Measurements from ENCODE around the gene PLCD3.

PLCD3 gene, protein sequence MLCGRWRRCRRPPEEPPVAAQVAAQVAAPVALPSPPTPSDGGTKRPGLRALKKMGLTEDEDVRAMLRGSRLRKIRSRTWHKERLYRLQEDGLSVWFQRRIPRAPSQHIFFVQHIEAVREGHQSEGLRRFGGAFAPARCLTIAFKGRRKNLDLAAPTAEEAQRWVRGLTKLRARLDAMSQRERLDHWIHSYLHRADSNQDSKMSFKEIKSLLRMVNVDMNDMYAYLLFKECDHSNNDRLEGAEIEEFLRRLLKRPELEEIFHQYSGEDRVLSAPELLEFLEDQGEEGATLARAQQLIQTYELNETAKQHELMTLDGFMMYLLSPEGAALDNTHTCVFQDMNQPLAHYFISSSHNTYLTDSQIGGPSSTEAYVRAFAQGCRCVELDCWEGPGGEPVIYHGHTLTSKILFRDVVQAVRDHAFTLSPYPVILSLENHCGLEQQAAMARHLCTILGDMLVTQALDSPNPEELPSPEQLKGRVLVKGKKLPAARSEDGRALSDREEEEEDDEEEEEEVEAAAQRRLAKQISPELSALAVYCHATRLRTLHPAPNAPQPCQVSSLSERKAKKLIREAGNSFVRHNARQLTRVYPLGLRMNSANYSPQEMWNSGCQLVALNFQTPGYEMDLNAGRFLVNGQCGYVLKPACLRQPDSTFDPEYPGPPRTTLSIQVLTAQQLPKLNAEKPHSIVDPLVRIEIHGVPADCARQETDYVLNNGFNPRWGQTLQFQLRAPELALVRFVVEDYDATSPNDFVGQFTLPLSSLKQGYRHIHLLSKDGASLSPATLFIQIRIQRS

GRCh38 chr17:45132320-45132571 lies at the start of gene PLCD3:
Gene PLCD3 (minus strand): TSS chr17:45132515. CDS start chr17:45132410, 105 bp downstream.
- Histone ChIP-seq H3K27me3 (ENCODE audit: control insufficient read depth, insufficient read depth, low read length) (no peaks in the 10 kb centered on the region), H3K9me3 (ENCODE audit: control insufficient read depth, insufficient read depth, low read length) (no peaks in the 10 kb centered on the region), H3K4me1 (ENCODE audit: control insufficient read depth, insufficient read depth, low read length) (peaks cover 4% of the 10 kb centered on the region), H3K36me3 (ENCODE audit: control insufficient read depth, insufficient read depth, low read length) (peaks cover 2% of the 10 kb centered on the region), H3K9ac (ENCODE audit: low read depth, low read length) (no peak within 1 kb of the TSS), H3K4me3 (ENCODE audit: low read depth, low read length) (peak within 1 kb of the TSS; percentile 78)

DNA sequence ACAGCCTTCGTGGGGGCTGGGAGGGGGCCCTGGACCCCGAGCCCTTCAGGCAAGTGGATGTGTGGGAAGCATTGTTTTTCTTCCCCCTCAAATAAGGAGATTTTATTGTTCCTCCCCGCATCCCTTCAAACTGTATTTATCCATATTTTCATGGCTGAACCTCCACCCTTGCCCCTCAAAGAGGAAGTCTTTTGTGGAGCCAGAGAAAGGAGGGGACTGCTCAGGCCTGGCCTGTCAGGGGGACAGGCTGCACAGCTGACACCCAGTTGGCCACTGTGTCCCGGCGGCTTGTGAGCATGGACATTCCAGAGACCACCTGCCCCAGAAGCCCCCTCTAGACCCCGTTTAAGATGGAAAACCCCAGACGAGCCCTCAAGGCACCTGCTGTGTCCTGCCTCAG lies 45.2 kb upstream of the PLCD3 start:
- H3K4me1 ChIP-seq (ENCODE audit: control insufficient read depth, insufficient read depth, low read length): peaks cover 5% of the 10 kb centered on the region
- no peaks in the 10 kb centered on the region for H3K27me3 ChIP-seq (ENCODE audit: control insufficient read depth, insufficient read depth, low read length)
- no peaks in the 10 kb centered on the region for H3K36me3 ChIP-seq (ENCODE audit: control insufficient read depth, insufficient read depth, low read length)
- H3K9ac ChIP-seq (ENCODE audit: low read depth, low read length): no peak overlapping the region
- H3K4me3 ChIP-seq (ENCODE audit: low read depth, low read length): no peak overlapping the region
- no peaks in the 10 kb centered on the region for H3K9me3 ChIP-seq (ENCODE audit: control insufficient read depth, insufficient read depth, low read length)

- H3K27me3 ChIP-seq (ENCODE audit: control insufficient read depth, insufficient read depth, low read length): no peaks in the 10 kb centered on the region
- H3K4me3 ChIP-seq (ENCODE audit: low read depth, low read length): no peak overlapping the region
- no peaks in the 10 kb centered on the region for H3K9me3 ChIP-seq (ENCODE audit: control insufficient read depth, insufficient read depth, low read length)
- no peaks in the 10 kb centered on the region for H3K36me3 ChIP-seq (ENCODE audit: control insufficient read depth, insufficient read depth, low read length)
- no peak overlapping the region for H3K9ac ChIP-seq (ENCODE audit: low read depth, low read length)
- peaks cover 20% of the 10 kb centered on the region for H3K4me1 ChIP-seq (ENCODE audit: control insufficient read depth, insufficient read depth, low read length)
Observed at GRCh38 chr17:45175759-45176115, 43.4 kb upstream of the PLCD3 start.

DNA sequence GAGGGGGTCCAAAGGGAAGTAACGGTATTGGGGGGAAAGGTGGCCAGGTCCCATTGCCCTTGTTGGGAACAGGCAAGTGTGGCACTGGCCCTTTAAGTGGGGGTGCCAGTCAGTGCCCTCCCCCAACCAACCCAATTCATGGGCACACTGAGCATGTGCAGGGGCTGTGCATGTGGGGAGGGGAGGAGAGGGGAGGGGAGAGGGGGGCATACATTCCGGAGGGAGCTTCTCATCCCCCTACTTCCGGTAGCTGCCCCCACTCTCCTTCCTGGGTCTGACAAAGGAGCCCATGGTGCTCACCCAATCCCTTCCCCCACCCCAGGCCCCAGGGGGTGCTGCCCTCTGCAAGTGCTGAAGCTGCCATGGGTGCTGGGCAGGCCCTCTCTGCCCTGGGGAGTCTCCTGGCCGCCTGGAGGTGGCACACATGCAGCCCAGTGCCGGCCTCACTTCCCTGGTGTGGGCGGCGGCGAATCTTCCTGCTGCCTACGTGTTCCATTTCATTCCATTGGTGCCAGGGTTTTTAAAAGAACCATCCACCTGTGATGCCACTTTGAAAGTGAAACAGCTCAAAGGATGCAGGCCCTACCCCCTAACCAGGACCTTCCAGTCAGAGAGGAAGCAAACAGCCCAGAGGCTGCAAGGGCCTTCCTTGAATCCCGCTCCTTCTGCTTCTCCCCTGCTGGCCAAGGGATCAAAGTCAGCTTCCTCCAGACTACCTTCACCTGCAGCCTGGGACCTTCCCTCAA lies 40.4 kb upstream of the PLCD3 start:
- Histone ChIP-seq H3K4me1 (ENCODE audit: control insufficient read depth, insufficient read depth, low read length) (peaks cover 25% of the 10 kb centered on the region), H3K9me3 (ENCODE audit: control insufficient read depth, insufficient read depth, low read length) (no peaks in the 10 kb centered on the region), H3K4me3 (ENCODE audit: low read depth, low read length) (peak overlapping the region; percentile 22)

GRCh38 chr17:45172232-45172540 lies 39.9 kb upstream of the PLCD3 start:
- no peaks in the 10 kb centered on the region for H3K9me3 ChIP-seq (ENCODE audit: control insufficient read depth, insufficient read depth, low read length)
- peak overlapping the region; percentile 65 for H3K9ac ChIP-seq (ENCODE audit: low read depth, low read length)
- peaks cover 25% of the 10 kb centered on the region for H3K4me1 ChIP-seq (ENCODE audit: control insufficient read depth, insufficient read depth, low read length)
- H3K27me3 ChIP-seq (ENCODE audit: control insufficient read depth, insufficient read depth, low read length): no peaks in the 10 kb centered on the region
- H3K36me3 ChIP-seq (ENCODE audit: control insufficient read depth, insufficient read depth, low read length): peaks cover 2% of the 10 kb centered on the region
- peak overlapping the region; percentile 22 for H3K4me3 ChIP-seq (ENCODE audit: low read depth, low read length)

More for the DNA sequence above, 40.4 kb upstream of the PLCD3 start:
- Histone ChIP-seq H3K9ac (ENCODE audit: low read depth, low read length) (no peak overlapping the region), H3K36me3 (ENCODE audit: control insufficient read depth, insufficient read depth, low read length) (peaks cover 2% of the 10 kb centered on the region), H3K27me3 (ENCODE audit: control insufficient read depth, insufficient read depth, low read length) (no peaks in the 10 kb centered on the region)

DNA sequence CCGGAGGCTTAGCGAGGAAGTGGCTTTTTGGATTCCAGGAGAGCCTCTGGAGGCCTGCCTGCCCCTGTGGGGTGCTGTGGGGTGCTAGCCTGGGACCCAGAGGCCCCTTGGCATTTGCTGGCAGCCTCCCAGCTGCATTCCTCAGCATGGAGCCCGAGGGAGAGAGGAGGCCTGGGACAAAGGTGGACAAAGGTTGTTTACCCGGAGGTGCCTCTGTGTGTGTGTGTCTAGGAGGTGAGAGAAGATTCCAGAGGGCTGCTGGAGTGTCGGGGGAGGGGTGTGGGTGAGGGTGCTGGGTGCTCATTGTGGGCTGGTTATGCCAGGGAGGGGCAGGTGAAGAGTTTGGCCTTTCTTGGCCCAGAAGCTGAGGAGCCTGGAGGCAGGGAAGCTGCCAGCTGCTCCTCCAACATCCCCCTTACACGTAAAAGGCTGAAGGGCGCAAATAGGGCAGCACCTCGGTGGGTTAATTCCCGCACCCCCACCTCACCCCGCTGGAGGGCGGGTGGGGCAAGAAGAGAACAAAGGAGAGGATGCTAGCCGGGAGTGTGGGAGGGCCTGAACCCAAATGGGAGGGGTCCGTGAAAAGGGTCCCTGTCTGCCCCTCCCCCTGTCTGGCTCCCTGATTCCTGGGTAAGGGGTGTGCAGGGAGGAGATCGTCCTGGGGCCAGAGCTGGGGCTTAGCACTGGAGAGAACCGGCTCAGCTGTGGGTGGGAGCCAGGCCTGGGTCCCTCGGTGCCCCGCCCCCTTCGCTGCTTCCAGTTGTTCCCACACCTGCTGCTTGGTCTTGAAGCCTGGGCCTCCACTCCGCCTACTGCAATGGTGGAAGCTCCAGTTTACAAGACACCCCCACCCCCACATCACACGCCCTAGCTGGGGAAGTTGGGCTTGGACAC lies 39.3 kb upstream of the PLCD3 start:
- peaks cover 2% of the 10 kb centered on the region for H3K36me3 ChIP-seq (ENCODE audit: control insufficient read depth, insufficient read depth, low read length)
- H3K4me3 ChIP-seq (ENCODE audit: low read depth, low read length): peak overlapping the region; percentile 22
- no peaks in the 10 kb centered on the region for H3K9me3 ChIP-seq (ENCODE audit: control insufficient read depth, insufficient read depth, low read length)
- H3K9ac ChIP-seq (ENCODE audit: low read depth, low read length): peak overlapping the region; percentile 65
- H3K27me3 ChIP-seq (ENCODE audit: control insufficient read depth, insufficient read depth, low read length): no peaks in the 10 kb centered on the region
- peaks cover 25% of the 10 kb centered on the region for H3K4me1 ChIP-seq (ENCODE audit: control insufficient read depth, insufficient read depth, low read length)

DNA sequence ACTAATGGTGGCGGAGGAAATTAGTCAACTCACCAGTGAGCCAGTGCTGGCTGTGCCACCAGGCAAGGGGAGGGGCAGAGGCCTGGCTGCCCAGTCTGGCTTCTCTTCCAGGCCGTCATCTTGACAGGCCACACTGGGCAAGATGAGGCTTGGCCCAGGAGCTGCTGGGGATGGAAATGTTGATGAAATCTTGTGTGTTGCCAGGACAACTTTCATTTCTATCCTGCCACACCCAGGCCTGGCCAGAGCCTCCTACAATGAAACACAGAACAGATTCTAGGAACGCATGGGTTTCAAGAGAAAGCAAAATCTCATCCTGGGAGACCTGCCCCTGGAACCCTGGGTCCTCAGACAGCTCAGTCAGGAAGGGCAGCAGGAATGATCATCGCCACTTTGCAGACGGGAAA lies 38.6 kb upstream of the PLCD3 start:
- Histone ChIP-seq H3K36me3 (ENCODE audit: control insufficient read depth, insufficient read depth, low read length) (peaks cover 2% of the 10 kb centered on the region), H3K4me1 (ENCODE audit: control insufficient read depth, insufficient read depth, low read length) (peaks cover 25% of the 10 kb centered on the region), H3K9ac (ENCODE audit: low read depth, low read length) (peak overlapping the region; percentile 41), H3K27me3 (ENCODE audit: control insufficient read depth, insufficient read depth, low read length) (no peaks in the 10 kb centered on the region), H3K9me3 (ENCODE audit: control insufficient read depth, insufficient read depth, low read length) (no peaks in the 10 kb centered on the region), H3K4me3 (ENCODE audit: low read depth, low read length) (no peak overlapping the region)

GRCh38 chr17:45170280-45170930 lies 38.1 kb upstream of the PLCD3 start:
- H3K4me3 ChIP-seq (ENCODE audit: low read depth, low read length): no peak overlapping the region
- peaks cover 25% of the 10 kb centered on the region for H3K4me1 ChIP-seq (ENCODE audit: control insufficient read depth, insufficient read depth, low read length)
- no peaks in the 10 kb centered on the region for H3K27me3 ChIP-seq (ENCODE audit: control insufficient read depth, insufficient read depth, low read length)
- no peak overlapping the region for H3K9ac ChIP-seq (ENCODE audit: low read depth, low read length)
- H3K36me3 ChIP-seq (ENCODE audit: control insufficient read depth, insufficient read depth, low read length): peaks cover 2% of the 10 kb centered on the region
- no peaks in the 10 kb centered on the region for H3K9me3 ChIP-seq (ENCODE audit: control insufficient read depth, insufficient read depth, low read length)

GRCh38 chr17:45168991-45169752 lies 36.9 kb upstream of the PLCD3 start:
- no peaks in the 10 kb centered on the region for H3K9me3 ChIP-seq (ENCODE audit: control insufficient read depth, insufficient read depth, low read length)
- no peak overlapping the region for H3K4me3 ChIP-seq (ENCODE audit: low read depth, low read length)
- peak overlapping the region; percentile 37 for H3K9ac ChIP-seq (ENCODE audit: low read depth, low read length)
- no peaks in the 10 kb centered on the region for H3K27me3 ChIP-seq (ENCODE audit: control insufficient read depth, insufficient read depth, low read length)
- H3K4me1 ChIP-seq (ENCODE audit: control insufficient read depth, insufficient read depth, low read length): peaks cover 25% of the 10 kb centered on the region
- peaks cover 2% of the 10 kb centered on the region for H3K36me3 ChIP-seq (ENCODE audit: control insufficient read depth, insufficient read depth, low read length)

- no peak overlapping the region for H3K9ac ChIP-seq (ENCODE audit: low read depth, low read length)
- H3K4me3 ChIP-seq (ENCODE audit: low read depth, low read length): no peak overlapping the region
- no peaks in the 10 kb centered on the region for H3K9me3 ChIP-seq (ENCODE audit: control insufficient read depth, insufficient read depth, low read length)
- peaks cover 2% of the 10 kb centered on the region for H3K36me3 ChIP-seq (ENCODE audit: control insufficient read depth, insufficient read depth, low read length)
- no peaks in the 10 kb centered on the region for H3K27me3 ChIP-seq (ENCODE audit: control insufficient read depth, insufficient read depth, low read length)
- peaks cover 8% of the 10 kb centered on the region for H3K4me1 ChIP-seq (ENCODE audit: control insufficient read depth, insufficient read depth, low read length)
Observed at GRCh38 chr17:45164734-45165269, 32.5 kb upstream of the PLCD3 start.

All from iPS-15b (cell line).